VCaP (cell line): ENCODE data around the gene TAF6L.
"Not testable (repeated sequence)": the region's sequence is repeated elsewhere in the genome, so short reads cannot be mapped to it uniquely, and the experiment has no call there.

Source experiments
- H3K27ac ChIP-seq: fragments of 450-650 bp; 2 replicates; pipeline ENCODE4 v1.5.1; 2017
- CTCF ChIP-seq: fragments of 450-650 bp; conservative IDR thresholded peaks from 2 replicates; pipeline ENCODE4 v1.5.1; 2017; ENCODE audit warnings: mild to moderate bottlenecking, moderate library complexity

Gene TAF6L

DNA sequence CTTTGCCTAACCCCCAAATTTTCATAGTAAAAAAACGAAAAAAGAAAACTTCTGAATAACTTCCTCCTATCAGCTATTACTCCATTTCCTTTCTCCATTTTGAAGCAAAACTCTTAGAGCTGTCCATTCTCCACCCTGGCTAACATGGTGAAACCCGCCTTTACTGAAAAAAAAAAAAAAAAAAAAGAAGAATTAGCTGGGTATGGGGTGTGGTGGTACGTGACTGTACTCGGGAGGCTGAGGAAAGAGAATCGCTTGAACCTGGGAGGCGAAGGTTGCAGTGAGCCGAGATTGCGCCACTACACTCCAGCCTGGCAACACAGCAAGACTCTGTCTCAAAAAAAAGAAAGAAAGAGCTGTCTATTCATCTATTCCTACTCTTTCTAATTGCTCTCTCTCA, 45.4 kb downstream of the TAF6L start:
- no peak for TF ChIP-seq CTCF
- no peak overlapping the region for H3K27ac ChIP-seq

GRCh38 chr11:62817129-62817528, 45.9 kb downstream of the TAF6L start:
- no peak overlapping the region for H3K27ac ChIP-seq
- no peak for TF ChIP-seq CTCF

GRCh38 chr11:62823677-62824076, 52.5 kb downstream of the TAF6L start:
- TF ChIP-seq CTCF = no peak

GRCh38 chr11:62828130-62828529, 56.9 kb downstream of the TAF6L start:
- not testable (repeated sequence) for H3K27ac ChIP-seq

More at GRCh38 chr11:62823677-62824076, 52.5 kb downstream of the TAF6L start:
- H3K27ac ChIP-seq = no peak overlapping the region

GRCh38 chr11:62830904-62831519, 59.8 kb downstream of the TAF6L start:
- H3K27ac ChIP-seq = peak overlapping the region; percentile 79
- TF ChIP-seq CTCF = no peak

- peak within 1 kb of the TSS; percentile 79 for H3K27ac ChIP-seq
- TF ChIP-seq CTCF = no peak
Measured at GRCh38 chr11:62831520-62832335, 60.5 kb downstream of the TAF6L start, which contains the start of gene STX5. STX5 (minus strand) TSS chr11:62832051; CDS start chr11:62831243, 808 bp downstream.

DNA sequence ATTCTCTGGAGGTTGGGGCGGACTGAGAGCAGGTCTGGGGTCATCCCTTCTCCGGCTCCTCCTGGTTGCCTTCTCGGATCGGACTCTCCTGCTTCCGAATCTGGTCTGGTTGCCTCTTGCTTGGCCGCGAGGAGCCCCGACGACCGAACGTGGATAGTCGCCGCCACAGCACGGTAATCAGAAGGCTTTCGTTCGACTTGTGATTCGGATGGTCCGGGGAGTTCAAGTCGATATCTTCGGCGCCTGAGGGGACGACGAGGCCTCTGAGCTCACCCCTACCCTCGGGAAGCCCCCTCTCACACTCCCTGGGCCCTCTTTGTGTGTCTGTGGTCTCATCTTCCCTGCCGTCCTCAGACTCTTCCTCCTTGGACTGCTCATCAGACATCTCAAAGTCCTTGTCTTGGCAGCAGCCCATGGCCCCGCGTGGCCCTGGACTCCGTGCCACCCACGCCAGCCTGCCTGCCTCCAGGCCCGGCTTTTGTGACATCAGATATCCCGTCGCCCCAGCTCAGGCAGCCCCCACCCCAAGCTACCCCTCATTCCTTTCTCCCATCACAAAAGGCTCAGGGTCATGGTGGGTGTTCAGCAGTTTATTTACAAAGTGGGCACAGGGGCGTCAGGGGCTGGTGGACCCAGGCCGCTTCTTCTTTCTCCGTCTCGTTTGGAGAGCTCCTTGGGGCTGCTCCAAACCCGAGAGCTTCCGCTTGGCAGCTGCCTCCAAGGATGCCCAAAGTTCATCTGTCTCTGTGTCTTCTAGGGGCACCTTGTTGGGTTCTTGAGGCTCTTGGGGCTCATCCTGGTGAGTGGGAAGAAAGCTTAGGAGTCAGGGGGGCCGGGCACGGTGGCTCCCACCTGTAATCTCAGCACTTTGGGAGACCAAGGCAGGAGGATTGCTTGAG, 61.4 kb downstream of the TAF6L start, which contains the start of gene TEX54:
Gene TEX54 (minus strand): TSS at position 506 of the 899 bp plus-strand sequence.
- no peak for TF ChIP-seq CTCF
- peak within 1 kb of the TSS; percentile 79 for H3K27ac ChIP-seq
